Measurements from ENCODE around the gene ACBD3. TPM values are rescaled to one million over a fixed set of nuclear protein-coding genes. Genes with fewer than 3 reads are reported as not detected.

ACBD3 gene
- total RNA-seq, 1 donor from 2014 or later = 31.5 TPM

DNA sequence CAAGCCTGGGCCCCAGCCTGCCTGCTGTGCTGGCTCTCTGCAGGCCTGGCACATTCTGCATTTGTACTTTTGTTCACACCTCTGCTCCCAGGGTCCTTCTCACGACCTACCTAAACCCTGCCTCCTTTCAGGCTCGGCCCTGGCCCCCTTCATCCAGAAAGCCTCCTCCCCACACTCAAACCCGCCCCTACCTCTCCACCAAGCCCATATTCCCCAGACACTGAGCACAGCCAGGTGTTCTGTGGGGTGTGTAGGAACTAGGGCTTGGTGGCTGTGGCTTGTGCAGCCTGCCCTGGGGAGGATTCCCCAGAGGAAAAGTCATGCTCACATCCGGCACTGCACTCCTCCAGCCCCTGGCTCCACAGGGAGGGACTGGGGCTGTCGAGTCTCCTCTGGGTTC lies 28.7 kb upstream of the ACBD3 start:
- intact Hi-C loops (cut with DNase I) = no loop called here
- no peaks in the 10 kb centered on the region for H3K9me3 ChIP-seq
- no peaks in the 10 kb centered on the region for H3K4me1 ChIP-seq
- TF ChIP-seq, protein P1, sequence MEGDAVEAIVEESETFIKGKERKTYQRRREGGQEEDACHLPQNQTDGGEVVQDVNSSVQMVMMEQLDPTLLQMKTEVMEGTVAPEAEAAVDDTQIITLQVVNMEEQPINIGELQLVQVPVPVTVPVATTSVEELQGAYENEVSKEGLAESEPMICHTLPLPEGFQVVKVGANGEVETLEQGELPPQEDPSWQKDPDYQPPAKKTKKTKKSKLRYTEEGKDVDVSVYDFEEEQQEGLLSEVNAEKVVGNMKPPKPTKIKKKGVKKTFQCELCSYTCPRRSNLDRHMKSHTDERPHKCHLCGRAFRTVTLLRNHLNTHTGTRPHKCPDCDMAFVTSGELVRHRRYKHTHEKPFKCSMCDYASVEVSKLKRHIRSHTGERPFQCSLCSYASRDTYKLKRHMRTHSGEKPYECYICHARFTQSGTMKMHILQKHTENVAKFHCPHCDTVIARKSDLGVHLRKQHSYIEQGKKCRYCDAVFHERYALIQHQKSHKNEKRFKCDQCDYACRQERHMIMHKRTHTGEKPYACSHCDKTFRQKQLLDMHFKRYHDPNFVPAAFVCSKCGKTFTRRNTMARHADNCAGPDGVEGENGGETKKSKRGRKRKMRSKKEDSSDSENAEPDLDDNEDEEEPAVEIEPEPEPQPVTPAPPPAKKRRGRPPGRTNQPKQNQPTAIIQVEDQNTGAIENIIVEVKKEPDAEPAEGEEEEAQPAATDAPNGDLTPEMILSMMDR (IDR thresholded peaks at IDR 0.05) = no peak
- no peaks in the 10 kb centered on the region for H3K36me3 ChIP-seq
- H3K27ac ChIP-seq = no peak overlapping the region
- no peak for DNase-seq (ENCODE audit: low spot score in 2 of 2)
- no peak overlapping the region for H3K4me3 ChIP-seq
- no peaks in the 10 kb centered on the region for H3K27me3 ChIP-seq

DNA sequence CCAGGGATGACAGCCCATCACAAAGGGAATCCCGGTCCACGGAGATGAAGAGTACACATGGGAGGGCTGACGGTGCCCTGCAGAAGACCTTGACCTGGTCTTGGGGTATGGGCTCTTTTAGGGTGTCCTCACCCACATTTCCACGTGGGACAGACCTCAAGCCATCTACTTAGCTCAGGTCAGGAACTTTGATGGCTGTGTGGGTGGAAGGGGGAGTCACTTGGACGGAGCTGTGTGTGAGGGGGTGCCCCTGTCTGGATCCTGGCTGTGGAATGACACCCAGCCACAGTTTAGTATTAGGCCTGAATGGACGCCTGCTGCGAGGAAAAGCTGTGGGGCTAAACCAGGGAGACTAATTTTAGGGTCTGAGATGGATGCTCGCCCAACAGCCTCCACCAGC lies 26.0 kb upstream of the ACBD3 start:
- TF ChIP-seq, protein P1 (IDR thresholded peaks at IDR 0.05) = no peak
- H3K27me3 ChIP-seq = no peaks in the 10 kb centered on the region
- no peak for DNase-seq (ENCODE audit: low spot score in 2 of 2)
- H3K4me1 ChIP-seq = no peaks in the 10 kb centered on the region
- H3K9me3 ChIP-seq = no peaks in the 10 kb centered on the region
- no peak overlapping the region for H3K4me3 ChIP-seq
- intact Hi-C loops (cut with DNase I) = no loop called here
- no peaks in the 10 kb centered on the region for H3K36me3 ChIP-seq
- no peak overlapping the region for H3K27ac ChIP-seq

DNA sequence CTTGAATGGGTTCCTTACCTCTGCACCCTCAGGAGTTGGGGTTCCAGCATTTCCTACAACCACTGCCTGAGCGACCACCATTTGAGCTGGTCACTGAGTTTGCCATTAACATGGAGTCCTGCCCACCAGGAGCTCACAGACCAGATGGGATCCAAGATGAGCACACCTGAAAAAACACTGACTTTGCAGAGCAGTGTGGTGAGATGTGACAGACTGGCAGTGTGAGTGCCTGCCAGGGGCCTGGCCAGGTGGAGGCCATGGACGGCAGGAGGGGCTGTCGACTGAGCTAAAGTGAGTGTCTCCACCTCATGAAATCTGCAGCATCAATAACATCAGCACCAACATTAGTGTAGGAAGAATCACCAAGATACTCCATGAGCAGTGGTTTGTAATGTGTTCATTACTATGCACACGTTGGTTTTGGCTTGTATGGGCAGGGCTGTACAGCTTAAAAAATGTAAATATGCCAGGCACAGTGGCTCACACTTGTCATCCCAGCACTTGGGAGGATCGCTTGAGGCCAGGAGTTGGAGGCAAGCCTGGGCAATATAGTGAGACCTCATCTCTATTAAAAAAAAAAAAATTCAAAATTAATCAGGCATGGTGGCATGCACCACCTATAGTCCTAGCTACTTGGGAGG lies 24.8 kb upstream of the ACBD3 start:
- H3K27ac ChIP-seq = no peak overlapping the region
- no peak overlapping the region for H3K4me3 ChIP-seq
- H3K27me3 ChIP-seq = no peaks in the 10 kb centered on the region
- H3K36me3 ChIP-seq = no peaks in the 10 kb centered on the region
- intact Hi-C loops (cut with DNase I) = no loop called here
- no peaks in the 10 kb centered on the region for H3K4me1 ChIP-seq
- TF ChIP-seq, protein P1 (IDR thresholded peaks at IDR 0.05) = no peak
- no peaks in the 10 kb centered on the region for H3K9me3 ChIP-seq
- no peak for DNase-seq (ENCODE audit: low spot score in 2 of 2)

DNA sequence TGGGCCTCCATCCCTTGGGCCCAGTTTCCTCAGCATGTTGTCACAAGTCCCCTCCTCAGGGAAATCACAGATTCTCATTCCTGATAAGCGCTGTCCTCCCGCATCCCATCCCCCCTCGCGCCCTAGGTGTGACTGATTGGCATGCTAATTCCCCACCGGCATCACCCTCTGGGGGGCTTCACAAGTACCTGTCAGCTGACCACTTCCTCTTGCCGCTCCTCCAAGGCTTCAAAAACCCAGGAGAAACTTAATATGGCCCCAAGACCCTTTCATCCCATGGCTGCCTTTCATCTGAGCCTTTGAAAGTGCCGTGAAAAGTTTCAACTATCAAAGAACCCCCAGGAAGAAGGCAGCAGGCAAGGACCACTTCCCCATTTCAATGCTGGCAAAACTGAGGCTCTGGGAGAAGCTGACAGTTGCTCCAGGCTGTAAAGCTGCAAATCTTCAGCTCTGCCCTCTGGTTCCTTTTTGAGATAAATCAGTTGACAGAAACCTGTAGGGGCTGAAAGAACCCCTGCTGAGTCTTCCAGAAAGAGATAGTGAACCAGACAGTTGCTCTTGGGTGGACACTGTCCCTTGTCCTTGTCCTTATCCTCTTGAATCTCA lies 24.1 kb upstream of the ACBD3 start:
- no peak overlapping the region for H3K27ac ChIP-seq
- H3K27me3 ChIP-seq = no peaks in the 10 kb centered on the region
- no peak overlapping the region for H3K4me3 ChIP-seq
- no peak for DNase-seq (ENCODE audit: low spot score in 2 of 2)
- intact Hi-C loops (cut with DNase I) = no loop called here
- no peaks in the 10 kb centered on the region for H3K9me3 ChIP-seq
- TF ChIP-seq, protein P1 (IDR thresholded peaks at IDR 0.05) = no peak
- no peaks in the 10 kb centered on the region for H3K4me1 ChIP-seq
- no peaks in the 10 kb centered on the region for H3K36me3 ChIP-seq

DNA sequence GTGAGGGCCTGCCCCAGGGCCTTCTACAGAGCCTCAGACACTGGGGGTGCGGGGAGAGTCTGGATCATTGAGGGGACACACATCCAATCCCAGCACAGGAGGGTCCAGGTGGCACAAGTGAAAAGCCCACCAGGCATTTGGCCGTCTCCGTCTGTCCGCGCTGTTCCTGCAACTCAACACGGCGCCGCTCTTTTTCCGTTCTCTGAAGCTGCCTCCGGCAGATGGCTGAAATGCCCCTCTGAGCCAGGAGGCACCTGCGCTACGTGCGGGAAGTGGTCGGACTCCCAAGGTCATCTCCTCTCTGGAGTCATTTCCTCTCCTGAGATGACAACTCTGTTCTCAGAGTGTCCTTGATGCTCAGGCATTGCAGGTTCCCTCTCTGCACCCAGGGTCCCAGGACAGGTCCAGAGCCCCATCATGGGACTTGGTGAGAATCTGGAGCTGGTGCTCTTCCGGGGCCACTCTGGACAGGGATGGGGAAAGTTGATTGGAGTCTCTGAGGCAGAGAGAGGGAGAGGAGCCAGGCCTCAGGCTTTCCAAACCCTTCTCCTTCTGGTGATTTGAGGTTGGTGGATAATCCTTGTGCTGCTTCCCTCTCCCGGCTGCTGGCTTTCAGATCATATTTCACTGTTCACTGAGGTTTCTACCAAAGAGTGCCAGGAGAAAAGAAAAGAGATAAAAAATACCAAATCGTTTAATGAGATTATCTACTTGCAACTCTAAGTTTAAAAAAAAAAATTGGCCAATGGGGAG lies 22.9 kb upstream of the ACBD3 start:
- Histone ChIP-seq H3K4me3 (no peak overlapping the region), H3K9me3 (no peaks in the 10 kb centered on the region), H3K4me1 (no peaks in the 10 kb centered on the region), H3K27ac (no peak overlapping the region), H3K36me3 (no peaks in the 10 kb centered on the region), H3K27me3 (no peaks in the 10 kb centered on the region)
- intact Hi-C loops (cut with DNase I) = no loop called here
- no peak for DNase-seq (ENCODE audit: low spot score in 2 of 2)
- TF ChIP-seq, protein P1 (IDR thresholded peaks at IDR 0.05) = no peak

Measured in ascending aorta (tissue), 2 donors.